ENCODE measurements around the gene IL5RA.

DNA sequence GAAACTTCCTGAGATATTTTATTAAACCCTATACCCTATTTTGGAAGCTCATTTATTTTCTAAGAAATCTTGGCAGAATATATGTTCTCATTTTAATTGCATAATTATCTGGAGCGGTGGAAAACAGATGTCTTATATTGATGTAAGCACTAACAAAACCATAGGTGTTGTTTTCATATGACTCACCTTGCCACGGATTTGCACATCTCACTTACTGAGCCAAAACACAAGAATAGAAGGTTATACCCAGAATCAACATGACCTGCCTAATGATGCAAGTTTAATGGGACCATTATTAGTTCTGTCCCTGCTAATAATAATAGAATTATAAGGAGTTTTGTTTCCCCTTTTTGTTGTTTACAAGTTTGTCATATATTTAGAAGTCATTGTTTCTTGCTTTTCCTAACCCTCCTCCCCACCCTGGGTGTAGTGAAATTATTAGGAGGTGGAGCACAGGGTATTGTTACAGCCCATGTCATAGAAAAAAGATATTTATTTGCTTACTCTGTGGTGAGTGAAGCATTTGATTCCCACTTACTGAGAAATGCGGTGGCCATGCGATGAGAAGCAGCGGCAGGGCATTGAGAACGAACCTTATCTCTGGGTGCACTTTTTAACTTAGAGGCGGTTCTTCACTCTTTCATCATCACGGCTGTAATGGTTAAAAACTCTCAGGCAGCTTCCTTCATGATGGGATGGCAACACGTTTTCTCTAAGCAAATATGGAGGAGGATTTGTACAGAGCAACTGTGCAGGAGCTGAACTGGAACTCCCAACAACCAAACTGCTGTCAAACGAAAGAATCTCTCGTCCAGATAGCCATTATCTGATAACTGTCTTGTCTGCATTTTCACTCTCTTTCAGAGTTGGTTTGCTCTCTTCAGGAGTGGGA, 521 bp downstream of the IL5RA start:
- TF ChIP-seq, protein P1, sequence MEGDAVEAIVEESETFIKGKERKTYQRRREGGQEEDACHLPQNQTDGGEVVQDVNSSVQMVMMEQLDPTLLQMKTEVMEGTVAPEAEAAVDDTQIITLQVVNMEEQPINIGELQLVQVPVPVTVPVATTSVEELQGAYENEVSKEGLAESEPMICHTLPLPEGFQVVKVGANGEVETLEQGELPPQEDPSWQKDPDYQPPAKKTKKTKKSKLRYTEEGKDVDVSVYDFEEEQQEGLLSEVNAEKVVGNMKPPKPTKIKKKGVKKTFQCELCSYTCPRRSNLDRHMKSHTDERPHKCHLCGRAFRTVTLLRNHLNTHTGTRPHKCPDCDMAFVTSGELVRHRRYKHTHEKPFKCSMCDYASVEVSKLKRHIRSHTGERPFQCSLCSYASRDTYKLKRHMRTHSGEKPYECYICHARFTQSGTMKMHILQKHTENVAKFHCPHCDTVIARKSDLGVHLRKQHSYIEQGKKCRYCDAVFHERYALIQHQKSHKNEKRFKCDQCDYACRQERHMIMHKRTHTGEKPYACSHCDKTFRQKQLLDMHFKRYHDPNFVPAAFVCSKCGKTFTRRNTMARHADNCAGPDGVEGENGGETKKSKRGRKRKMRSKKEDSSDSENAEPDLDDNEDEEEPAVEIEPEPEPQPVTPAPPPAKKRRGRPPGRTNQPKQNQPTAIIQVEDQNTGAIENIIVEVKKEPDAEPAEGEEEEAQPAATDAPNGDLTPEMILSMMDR (IDR thresholded peaks at IDR 0.05 in 2 of 3, conservative IDR thresholded peaks at IDR 0.05 in 1 of 3; ENCODE audit: borderline replicate concordance in 1 of 3, insufficient read depth in 1 of 3, low read depth in 2 of 3, low read length in 2 of 3), result no peak
- TF ChIP-seq SRF (IDR thresholded peaks at IDR 0.05; ENCODE audit: low read depth) (no peak), ELF1 (IDR thresholded peaks at IDR 0.05; ENCODE audit: borderline replicate concordance, low read depth) (no peak)
